HG03565 (cell line): ENCODE data around the gene RAC3.
"Not testable (repeated sequence)": the region's sequence is repeated elsewhere in the genome, so short reads cannot be mapped to it uniquely, and the experiment has no call there.

Source experiments
- ATAC-seq: cut with Tn5 transposase; IDR thresholded peaks from one replicate; pipeline ENCODE4 v1.9.1; 2021; ENCODE audit warnings: mild to moderate bottlenecking, moderate library complexity; ENCODE audit not compliant: unreplicated experiment

The RAC3 gene

GRCh38 chr17:82037889-82038195, 6.4 kb downstream of the RAC3 start:
- no peak for ATAC-seq

DNA sequence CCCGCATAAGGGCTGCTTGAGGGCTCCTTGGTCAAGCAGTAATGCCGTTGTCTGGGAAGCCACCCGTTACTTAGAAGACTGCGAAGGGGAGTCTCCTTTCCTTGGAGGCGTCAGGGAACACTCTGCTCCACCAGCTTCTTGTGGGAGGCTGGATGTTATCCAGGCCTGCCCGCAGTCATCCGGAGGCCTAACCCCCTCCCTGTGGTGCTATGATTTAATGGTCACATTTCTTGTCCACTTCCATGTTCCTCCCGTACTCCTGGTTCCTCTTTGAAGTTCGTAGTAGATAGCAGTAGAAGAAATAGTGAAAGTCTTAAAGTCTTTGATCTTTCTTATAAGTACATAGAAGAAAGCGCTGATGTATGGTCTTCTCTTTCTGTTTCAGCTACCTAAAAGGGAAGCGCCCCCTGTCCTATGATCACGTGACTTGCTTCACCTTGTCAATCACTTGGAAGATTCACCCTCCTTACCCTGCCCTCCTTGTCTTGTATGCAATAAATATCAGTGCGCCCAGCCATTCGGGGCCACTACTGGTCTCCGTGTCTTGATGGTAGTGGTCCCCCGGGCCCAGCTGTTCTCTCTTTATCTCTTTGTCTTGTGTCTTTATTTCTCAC, 7.4 kb downstream of the RAC3 start:
- not testable (repeated sequence) for ATAC-seq

GRCh38 chr17:82039695-82040299, 8.3 kb downstream of the RAC3 start:
- no peak for ATAC-seq

- no peak for ATAC-seq
Measured at GRCh38 chr17:82041144-82041814, 9.8 kb downstream of the RAC3 start.

- no peak for ATAC-seq
Measured at GRCh38 chr17:82042649-82043048, 11.2 kb downstream of the RAC3 start.

- ATAC-seq: no peak
Measured at GRCh38 chr17:82043507-82043906, 12.0 kb downstream of the RAC3 start.

DNA sequence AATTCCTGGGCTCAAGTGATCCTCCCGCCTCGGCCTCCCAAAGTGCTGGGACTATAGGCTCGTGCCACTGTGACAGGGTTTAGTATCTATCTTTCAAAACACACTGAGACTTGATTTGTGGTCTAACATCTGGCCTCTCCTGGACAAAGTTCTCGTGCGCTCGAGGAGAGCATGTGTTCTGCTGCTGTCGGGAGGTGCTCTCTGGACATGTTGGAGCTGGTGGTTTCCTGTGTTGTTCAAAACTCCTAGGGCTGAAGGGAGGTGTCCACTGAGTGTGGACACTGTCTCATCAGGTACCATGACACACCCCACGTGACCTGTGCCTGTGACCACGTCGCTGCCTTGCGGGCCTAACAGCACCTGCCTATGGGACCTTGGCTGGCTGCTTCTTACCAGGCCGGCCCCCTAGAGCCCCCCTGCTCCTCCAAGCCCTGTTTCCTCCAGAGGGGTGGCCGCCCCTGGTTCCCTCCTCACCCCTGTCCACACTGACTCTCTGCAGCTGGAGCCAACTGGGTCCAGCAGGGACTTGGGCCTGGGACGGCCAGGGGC, 14.5 kb downstream of the RAC3 start:
- no peak for ATAC-seq

- ATAC-seq: no peak
Measured at GRCh38 chr17:82046903-82047302, 15.4 kb downstream of the RAC3 start.

GRCh38 chr17:82047379-82047778, 15.9 kb downstream of the RAC3 start:
- ATAC-seq: no peak

DNA sequence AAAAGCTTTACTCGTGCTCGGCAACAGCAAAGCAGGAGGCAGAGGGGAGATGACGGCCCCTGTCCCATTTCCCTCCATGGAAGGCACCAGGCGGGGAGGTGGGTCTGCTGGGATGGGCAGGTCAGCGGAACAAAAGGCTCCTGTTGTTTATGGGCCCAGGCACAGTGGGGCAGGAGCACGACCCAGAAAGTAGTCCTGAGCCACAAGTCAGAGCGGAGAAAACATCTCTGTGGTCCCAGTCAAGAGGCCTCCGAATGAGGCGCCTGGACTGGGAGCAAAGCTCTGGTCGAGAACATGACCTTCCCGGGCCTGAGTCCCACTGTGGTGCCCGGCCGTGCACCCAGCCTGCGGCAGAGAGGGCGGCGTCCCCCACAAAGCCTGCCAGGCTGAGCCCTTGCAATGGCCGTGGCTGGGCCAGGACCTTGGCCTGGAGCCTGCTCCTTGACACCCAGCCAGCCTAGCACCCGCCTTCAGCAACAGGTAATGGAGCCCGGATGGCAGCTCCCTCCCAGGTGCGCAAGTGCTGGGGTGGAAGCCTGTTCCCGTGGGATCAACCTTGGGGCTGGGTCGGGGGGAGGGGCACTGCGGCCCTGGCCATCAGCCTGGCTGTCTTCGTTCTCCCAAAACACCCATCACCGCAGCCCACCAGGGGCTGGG, 16.6 kb downstream of the RAC3 start:
- no peak for ATAC-seq

GRCh38 chr17:82048571-82048971, 17.1 kb downstream of the RAC3 start:
- no peak for ATAC-seq

GRCh38 chr17:82049106-82049505, 17.6 kb downstream of the RAC3 start:
- no peak for ATAC-seq

- ATAC-seq: no peak
Measured at GRCh38 chr17:82049521-82049971, 18.1 kb downstream of the RAC3 start.

GRCh38 chr17:82050152-82050760, 18.8 kb downstream of the RAC3 start:
- ATAC-seq: no peak

GRCh38 chr17:82050761-82051641, 19.5 kb downstream of the RAC3 start:
- ATAC-seq: no peak

DNA sequence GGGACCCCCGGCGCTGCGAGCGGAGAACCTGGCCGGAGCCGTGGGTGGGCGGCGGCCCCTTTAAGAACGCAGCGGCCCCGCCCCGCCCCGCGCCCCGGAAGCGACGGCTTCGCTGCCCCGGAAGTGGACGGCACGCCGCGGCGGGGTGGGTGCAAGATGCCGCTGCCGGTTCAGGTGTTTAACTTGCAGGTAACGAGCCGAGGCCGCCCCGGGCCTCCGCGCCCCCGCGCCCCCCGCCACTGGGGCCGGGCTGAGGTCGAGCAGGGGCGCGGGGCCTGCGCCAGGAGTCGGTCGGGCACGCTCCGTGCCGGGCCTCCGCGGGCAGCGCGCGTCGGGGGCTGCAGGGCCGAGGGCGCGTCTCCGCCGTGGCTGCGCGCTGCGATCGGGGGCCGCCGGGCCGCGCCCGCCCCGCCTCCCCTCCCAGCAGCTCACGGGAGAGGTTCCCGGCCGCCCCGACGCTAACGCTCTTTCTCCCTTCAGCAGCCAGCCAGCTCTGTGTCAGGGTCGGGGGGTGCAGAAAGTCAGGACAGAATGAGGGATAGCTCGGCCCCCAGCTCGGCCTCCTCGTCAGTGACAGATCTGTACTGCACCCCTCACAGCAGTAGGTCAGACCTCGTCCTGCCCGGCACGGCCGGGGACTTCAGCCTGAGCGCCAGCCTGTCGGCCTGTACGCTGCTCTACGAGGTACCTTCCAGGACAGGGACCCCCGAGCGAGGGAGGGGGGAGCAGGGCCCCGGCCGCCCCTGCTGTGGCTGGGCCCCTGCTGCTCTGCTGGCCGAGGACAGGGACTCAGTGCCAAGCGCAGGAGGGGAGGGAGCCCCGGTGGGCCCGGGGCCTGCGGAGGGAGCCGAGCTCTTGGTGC, 20.5 kb downstream of the RAC3 start, which contains the start of the genes GPS1 and RFNG:
Gene GPS1, plus strand, starts transcription at position 123 of the 862 bp plus-strand sequence. Its CDS starts 34 bp downstream, at position 157.
Gene RFNG, minus strand, starts transcription at position 36 of the 862 bp plus-strand sequence. CDS start 45 bp downstream, outside the sequence.
- ATAC-seq: no peak

DNA sequence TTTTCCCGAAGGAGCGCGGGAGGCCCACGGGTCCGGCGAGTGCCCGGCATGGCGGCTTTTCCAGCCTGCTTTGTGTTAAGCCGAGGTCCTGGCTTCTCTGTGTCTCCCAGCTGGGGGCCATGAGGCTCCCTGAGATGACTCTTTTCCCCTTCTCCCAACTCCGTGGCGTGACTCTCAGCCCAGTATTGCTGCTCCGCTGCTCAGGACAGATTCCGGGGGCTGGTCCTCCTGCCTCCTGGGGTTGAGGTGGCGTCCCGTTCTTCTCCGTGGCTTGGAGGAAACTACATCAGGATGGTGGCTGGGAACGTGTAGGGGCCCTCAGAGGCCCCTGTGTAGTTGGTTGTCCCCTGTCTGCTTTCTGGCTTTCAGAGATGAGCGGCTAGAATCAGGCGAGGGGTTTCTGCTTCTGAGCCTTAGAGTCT, 21.2 kb downstream of the RAC3 start:
- ATAC-seq: no peak

GRCh38 chr17:82053130-82053529, 21.7 kb downstream of the RAC3 start:
- ATAC-seq: no peak
